ENCODE results near the gene CACNA2D1.

CACNA2D1 gene

GRCh38 chr7:82273886-82274285, 169.7 kb downstream of the CACNA2D1 start:
- no peak overlapping the region for H3K27ac ChIP-seq
- H3K36me3 ChIP-seq (replicated peaks) = no peaks in the 10 kb centered on the region
- no peak overlapping the region for H3K4me3 ChIP-seq (ENCODE audit: low read depth, low read length)
- no peaks in the 10 kb centered on the region for H3K27me3 ChIP-seq (replicated peaks)
- in situ Hi-C loops (cut with HindIII; ENCODE audit: low pct_ligation_motif_present, low sequenced_read_pairs) = no loop called here
- DNase-seq = no peak
- no peak for TF ChIP-seq CTCF (IDR thresholded peaks at IDR 0.05; ENCODE audit: low read depth, low read length, missing control alignments)

GRCh38 chr7:82270870-82271269, 172.7 kb downstream of the CACNA2D1 start:
- Histone ChIP-seq H3K27ac (no peak overlapping the region), H3K4me3 (ENCODE audit: low read depth, low read length) (no peak overlapping the region), H3K36me3 (replicated peaks) (no peaks in the 10 kb centered on the region), H3K27me3 (replicated peaks) (no peaks in the 10 kb centered on the region)
- no peak for TF ChIP-seq CTCF (IDR thresholded peaks at IDR 0.05; ENCODE audit: low read depth, low read length, missing control alignments)
- no peak for DNase-seq
- in situ Hi-C loops (cut with HindIII; ENCODE audit: low pct_ligation_motif_present, low sequenced_read_pairs) = no loop called here

GRCh38 chr7:82268632-82269031, 174.9 kb downstream of the CACNA2D1 start:
- no peaks in the 10 kb centered on the region for H3K27me3 ChIP-seq (replicated peaks)
- H3K27ac ChIP-seq = no peak overlapping the region
- no peaks in the 10 kb centered on the region for H3K36me3 ChIP-seq (replicated peaks)
- no peak for TF ChIP-seq CTCF (IDR thresholded peaks at IDR 0.05; ENCODE audit: low read depth, low read length, missing control alignments)
- in situ Hi-C loops (cut with HindIII; ENCODE audit: low pct_ligation_motif_present, low sequenced_read_pairs) = no loop called here
- DNase-seq = no peak
- no peak overlapping the region for H3K4me3 ChIP-seq (ENCODE audit: low read depth, low read length)

GRCh38 chr7:82266081-82266480, 177.5 kb downstream of the CACNA2D1 start:
- in situ Hi-C loops (cut with HindIII; ENCODE audit: low pct_ligation_motif_present, low sequenced_read_pairs) = no loop called here
- H3K27me3 ChIP-seq (replicated peaks) = no peaks in the 10 kb centered on the region
- TF ChIP-seq CTCF (IDR thresholded peaks at IDR 0.05; ENCODE audit: low read depth, low read length, missing control alignments) = no peak
- no peak for DNase-seq
- no peak overlapping the region for H3K27ac ChIP-seq
- H3K4me3 ChIP-seq (ENCODE audit: low read depth, low read length) = no peak overlapping the region
- H3K36me3 ChIP-seq (replicated peaks) = no peaks in the 10 kb centered on the region

GRCh38 chr7:82264783-82265305, 178.7 kb downstream of the CACNA2D1 start:
- no peaks in the 10 kb centered on the region for H3K36me3 ChIP-seq (replicated peaks)
- no peak for TF ChIP-seq CTCF (IDR thresholded peaks at IDR 0.05; ENCODE audit: low read depth, low read length, missing control alignments)

More at GRCh38 chr7:82264783-82265305, 178.7 kb downstream of the CACNA2D1 start:
- Histone ChIP-seq H3K27me3 (replicated peaks) (no peaks in the 10 kb centered on the region), H3K27ac (no peak overlapping the region), H3K4me3 (ENCODE audit: low read depth, low read length) (no peak overlapping the region)
- no peak for DNase-seq
- in situ Hi-C loops (cut with HindIII; ENCODE audit: low pct_ligation_motif_present, low sequenced_read_pairs) = no loop called here
